ENCODE data around the gene USP37. TPM values are rescaled to one million over a fixed set of nuclear protein-coding genes. Genes with fewer than 3 reads are reported as not detected.
A peak's percentile ranks its signal among the peaks of the same experiment; 100 is the strongest.

The USP37 gene
- total and polyA plus RNA-seq, 3 experiments from 2014 or later = 12.5 to 31.5 (median 29.9) TPM

GRCh38 chr2:218406209-218406948 lies 161.8 kb downstream of the USP37 start:
- H3K4me1 Mint-ChIP-seq = peaks cover 45 to 65% (median 47%) of the 10 kb centered on the region in 3 donors
- CTCF ChIA-PET = interaction anchor here (0.7 to 2.5 kb wide), 7 partner anchors 9 to 134 kb away, joined by 3 to 20 read pairs (median 4); no protein-coding TSS in a partner anchor
- peaks cover 10% of the 10 kb centered on the region for H3K36me3 ChIP-seq (ENCODE audit: insufficient read depth, low read length)

DNA sequence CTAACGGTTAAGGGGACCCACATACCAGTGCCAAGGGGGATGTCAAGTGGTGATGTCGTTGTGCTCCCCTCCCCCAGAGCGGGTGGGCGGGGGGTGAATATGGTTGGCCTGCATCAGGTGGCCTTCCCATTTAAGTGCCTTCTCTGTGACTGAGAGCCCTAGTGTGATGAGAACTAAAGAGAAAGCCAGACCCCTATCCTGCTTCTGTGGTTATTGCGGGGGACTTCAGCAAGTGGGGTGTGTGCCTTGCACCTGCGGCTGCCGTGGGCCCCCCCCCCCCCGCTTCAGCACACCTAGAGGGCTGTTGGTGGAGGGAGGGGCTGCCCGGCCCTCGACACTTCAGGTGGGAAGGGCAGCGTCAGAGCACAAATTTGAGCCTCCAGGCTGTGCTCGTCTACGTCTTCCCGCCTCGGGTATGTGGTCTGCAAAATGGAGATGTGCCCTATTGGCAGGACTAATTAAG lies 162.4 kb downstream of the USP37 start:
- CTCF ChIA-PET = interaction anchor here (0.8 to 2.5 kb wide), 5 partner anchors 9 to 470 kb away, joined by 3 to 20 read pairs (median 3); no protein-coding TSS in a partner anchor
- Mint-ChIP-seq H3K4me1 (peaks cover 48 to 69% (median 49%) of the 10 kb centered on the region in 3 donors), H3K27ac (peak overlapping the region; percentile 83 to 98 (median 96)), H3K36me3 (peaks cover 0 to 45% (median 1%) of the 10 kb centered on the region in 3 donors), H3K9me3 (no peaks in the 10 kb centered on the region), H3K4me3 (peak overlapping the region; percentile 79 to 85 (median 82)), H3K27me3 (no peaks in the 10 kb centered on the region)
- DNase-seq = peak in 2 of 5 donors; percentile 27 to 41
- Histone ChIP-seq H3K9me3 (ENCODE audit: low read length) (no peaks in the 10 kb centered on the region), H3K4me3 (ENCODE audit: low read length) (peak overlapping the region; percentile 34), H3K4me1 (ENCODE audit: insufficient read depth, low read length) (peaks cover 39% of the 10 kb centered on the region), H3K27ac (ENCODE audit: low read depth, low read length) (peak overlapping the region; percentile 38), H3K36me3 (ENCODE audit: insufficient read depth, low read length) (peaks cover 10% of the 10 kb centered on the region), H3K27me3 (ENCODE audit: insufficient read depth, low read length, poor library complexity, severe bottlenecking) (no peaks in the 10 kb centered on the region)
- POLR2A ChIA-PET = interaction anchor here (1.2 to 1.5 kb wide), 2 partner anchors 8 to 10 kb away, joined by 3 to 6 read pairs; no protein-coding TSS in a partner anchor

More at GRCh38 chr2:218406209-218406948, 161.8 kb downstream of the USP37 start:
- Histone ChIP-seq H3K4me1 (ENCODE audit: insufficient read depth, low read length) (peaks cover 35% of the 10 kb centered on the region), H3K4me3 (ENCODE audit: low read length) (peak overlapping the region; percentile 65), H3K27me3 (ENCODE audit: insufficient read depth, low read length, poor library complexity, severe bottlenecking) (no peaks in the 10 kb centered on the region), H3K9me3 (ENCODE audit: low read length) (no peaks in the 10 kb centered on the region), H3K27ac (ENCODE audit: low read depth, low read length) (peak overlapping the region; percentile 70)
- Mint-ChIP-seq H3K36me3 (peaks cover 0 to 41% (median 1%) of the 10 kb centered on the region in 3 donors), H3K27me3 (no peaks in the 10 kb centered on the region), H3K9me3 (no peaks in the 10 kb centered on the region), H3K27ac (peak overlapping the region; percentile 83 to 99 (median 97)), H3K4me3 (peak overlapping the region; percentile 82 to 93 (median 83))
- DNase-seq = peak; percentile 88 to 95 (median 92)
- POLR2A ChIA-PET = interaction anchor here (0.6 to 2.4 kb wide), 4 partner anchors 10 to 328 kb away, joined by 3 to 20 read pairs (median 4); partner anchors contain the start of genes RNF25 and STK36

GRCh38 chr2:218405086-218405745 lies 162.9 kb downstream of the USP37 start:
- ChIA-PET CTCF (interaction anchor here (0.8 to 2.5 kb wide), 6 partner anchors 9 to 471 kb away, joined by 3 to 20 read pairs (median 4); no protein-coding TSS in a partner anchor), POLR2A (interaction anchor here (0.7 to 1.5 kb wide), 3 partner anchors 8 to 119 kb away, joined by 3 to 6 read pairs (median 3); no protein-coding TSS in a partner anchor)
- Histone ChIP-seq H3K36me3 (ENCODE audit: insufficient read depth, low read length) (peaks cover 10% of the 10 kb centered on the region), H3K27ac (ENCODE audit: low read depth, low read length) (peak overlapping the region; percentile 38), H3K9me3 (ENCODE audit: low read length) (no peaks in the 10 kb centered on the region), H3K27me3 (ENCODE audit: insufficient read depth, low read length, poor library complexity, severe bottlenecking) (no peaks in the 10 kb centered on the region), H3K4me3 (ENCODE audit: low read length) (no peak overlapping the region), H3K4me1 (ENCODE audit: insufficient read depth, low read length) (peaks cover 39% of the 10 kb centered on the region)
- Mint-ChIP-seq H3K4me1 (peaks cover 48 to 69% (median 49%) of the 10 kb centered on the region in 3 donors), H3K27me3 (no peaks in the 10 kb centered on the region), H3K4me3 (peak overlapping the region; percentile 70 to 85 (median 82)), H3K36me3 (peaks cover 0 to 46% (median 1%) of the 10 kb centered on the region in 3 donors), H3K9me3 (no peaks in the 10 kb centered on the region), H3K27ac (peak overlapping the region; percentile 83 to 98 (median 96))
- DNase-seq = no peak

- no peak overlapping the region for H3K27ac ChIP-seq (ENCODE audit: low read depth, low read length)
- peak overlapping the region in 3 of 7 donors; percentile 37 to 83 (median 70) for H3K4me3 Mint-ChIP-seq
- peaks cover 10% of the 10 kb centered on the region for H3K36me3 ChIP-seq (ENCODE audit: insufficient read depth, low read length)
- POLR2A ChIA-PET = interaction anchor here (0.7 to 1.5 kb wide), 4 partner anchors 7 to 118 kb away, joined by 3 to 6 read pairs (median 3); no protein-coding TSS in a partner anchor
- H3K27me3 Mint-ChIP-seq = no peaks in the 10 kb centered on the region
- peaks cover 0 to 48% (median 1%) of the 10 kb centered on the region in 3 donors for H3K36me3 Mint-ChIP-seq
- H3K4me1 Mint-ChIP-seq = peaks cover 49 to 69% (median 50%) of the 10 kb centered on the region in 3 donors
- peaks cover 39% of the 10 kb centered on the region for H3K4me1 ChIP-seq (ENCODE audit: insufficient read depth, low read length)
- H3K27ac Mint-ChIP-seq = peak overlapping the region in 7 of 8 donors; percentile 29 to 98 (median 82)
- H3K27me3 ChIP-seq (ENCODE audit: insufficient read depth, low read length, poor library complexity, severe bottlenecking) = no peaks in the 10 kb centered on the region
- DNase-seq = no peak
- H3K9me3 Mint-ChIP-seq = no peaks in the 10 kb centered on the region
- no peaks in the 10 kb centered on the region for H3K9me3 ChIP-seq (ENCODE audit: low read length)
- H3K4me3 ChIP-seq (ENCODE audit: low read length) = no peak overlapping the region
- CTCF ChIA-PET = interaction anchor here (0.8 to 2.5 kb wide), 7 partner anchors 8 to 472 kb away, joined by 3 to 20 read pairs (median 4); no protein-coding TSS in a partner anchor
Measured at GRCh38 chr2:218404351-218405085, 163.6 kb downstream of the USP37 start.

DNA sequence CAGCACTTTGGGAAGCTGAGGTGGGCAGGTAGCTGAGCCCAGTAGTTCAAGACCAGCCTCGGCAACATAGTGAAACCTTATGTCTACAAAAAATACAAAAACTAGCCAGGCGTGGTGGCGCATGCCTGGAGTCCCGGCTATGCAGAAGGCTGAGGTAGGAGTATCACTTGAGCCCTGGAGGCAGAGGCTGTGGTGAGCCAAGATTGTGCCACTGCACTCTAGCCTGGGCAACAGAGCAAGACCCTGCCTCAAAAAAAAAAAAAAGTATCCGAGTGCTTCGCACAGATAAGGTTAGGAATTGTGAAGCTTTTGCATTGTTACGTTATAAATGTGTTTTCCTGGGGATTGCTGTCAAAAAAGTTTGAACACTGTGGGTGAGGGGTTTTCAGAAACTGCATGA lies 164.3 kb downstream of the USP37 start:
- CTCF ChIA-PET = interaction anchor here (1.0 to 2.5 kb wide), 4 partner anchors 7 to 130 kb away, joined by 3 to 20 read pairs (median 4); no protein-coding TSS in a partner anchor
- H3K4me3 Mint-ChIP-seq = peak overlapping the region in 5 of 7 donors; percentile 11 to 83 (median 58)
- POLR2A ChIA-PET = interaction anchor here (1.2 kb wide), 1 partner anchor 10 kb away, joined by 3 read pairs; no protein-coding TSS in a partner anchor
- Histone ChIP-seq H3K9me3 (ENCODE audit: low read length) (no peaks in the 10 kb centered on the region), H3K27ac (ENCODE audit: low read depth, low read length) (no peak overlapping the region), H3K36me3 (ENCODE audit: insufficient read depth, low read length) (peaks cover 10% of the 10 kb centered on the region), H3K4me1 (ENCODE audit: insufficient read depth, low read length) (peaks cover 39% of the 10 kb centered on the region), H3K4me3 (ENCODE audit: low read length) (no peak overlapping the region), H3K27me3 (ENCODE audit: insufficient read depth, low read length, poor library complexity, severe bottlenecking) (no peaks in the 10 kb centered on the region)
- H3K27ac Mint-ChIP-seq = peak overlapping the region in 5 of 8 donors; percentile 56 to 97 (median 67)
- no peaks in the 10 kb centered on the region for H3K9me3 Mint-ChIP-seq
- peaks cover 0 to 48% (median 1%) of the 10 kb centered on the region in 3 donors for H3K36me3 Mint-ChIP-seq
- no peak for DNase-seq
- no peaks in the 10 kb centered on the region for H3K27me3 Mint-ChIP-seq
- H3K4me1 Mint-ChIP-seq = peaks cover 49 to 71% (median 50%) of the 10 kb centered on the region in 3 donors

DNA sequence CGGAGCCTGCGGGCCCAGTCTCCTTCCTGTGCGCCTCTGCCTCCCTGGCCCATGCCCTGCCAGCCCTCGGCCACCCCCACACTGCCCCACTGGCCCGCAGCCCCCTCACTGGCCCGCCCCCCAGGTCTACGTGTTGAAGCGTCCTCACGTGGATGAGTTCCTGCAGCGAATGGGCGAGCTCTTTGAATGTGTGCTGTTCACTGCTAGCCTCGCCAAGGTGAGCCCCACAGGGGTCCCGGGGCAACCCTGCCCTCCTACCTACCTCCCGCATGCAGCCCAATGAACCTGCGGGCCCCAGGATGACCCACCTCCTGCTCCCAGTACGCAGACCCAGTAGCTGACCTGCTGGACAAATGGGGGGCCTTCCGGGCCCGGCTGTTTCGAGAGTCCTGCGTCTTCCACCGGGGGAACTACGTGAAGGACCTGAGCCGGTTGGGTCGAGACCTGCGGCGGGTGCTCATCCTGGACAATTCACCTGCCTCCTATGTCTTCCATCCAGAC lies 165.2 kb downstream of the USP37 start:
- POLR2A ChIA-PET = interaction anchor here (0.5 kb wide), 1 partner anchor 8 kb away, joined by 3 read pairs; no protein-coding TSS in a partner anchor
- peaks cover 38% of the 10 kb centered on the region for H3K4me1 ChIP-seq (ENCODE audit: insufficient read depth, low read length)
- H3K27me3 ChIP-seq (ENCODE audit: insufficient read depth, low read length, poor library complexity, severe bottlenecking) = no peaks in the 10 kb centered on the region
- H3K27ac Mint-ChIP-seq = peak overlapping the region in 2 of 8 donors; percentile 37 to 95
- H3K36me3 ChIP-seq (ENCODE audit: insufficient read depth, low read length) = peaks cover 10% of the 10 kb centered on the region
- no peaks in the 10 kb centered on the region for H3K9me3 ChIP-seq (ENCODE audit: low read length)
- H3K27me3 Mint-ChIP-seq = peaks cover 0 to under 1% of the 10 kb centered on the region in 2 donors
- CTCF ChIA-PET = interaction anchor here (0.7 kb wide), 1 partner anchor 131 kb away, joined by 3 read pairs; no protein-coding TSS in a partner anchor
- peaks cover 45 to 72% (median 48%) of the 10 kb centered on the region in 3 donors for H3K4me1 Mint-ChIP-seq
- H3K4me3 ChIP-seq (ENCODE audit: low read length) = no peak overlapping the region
- H3K27ac ChIP-seq (ENCODE audit: low read depth, low read length) = no peak overlapping the region
- H3K36me3 Mint-ChIP-seq = peaks cover 0 to 48% (median 1%) of the 10 kb centered on the region in 3 donors
- no peak for DNase-seq
- H3K9me3 Mint-ChIP-seq = no peaks in the 10 kb centered on the region
- peak overlapping the region in 4 of 7 donors; percentile 27 to 82 (median 58) for H3K4me3 Mint-ChIP-seq
